GM20431 (cell line): ENCODE measurements around the gene LTF.
"Not testable (repeated sequence)": the region's sequence is repeated elsewhere in the genome, so short reads cannot be mapped to it uniquely, and the experiment has no call there.

ENCODE experiments used
- in situ Hi-C: fragments of 300-500 bp; cut with MseI, MboI; formaldehyde crosslinking; loops from one replicate; pipeline ENCODE4 v1.15.0; 2020; ENCODE audit warnings: low sequenced_read_pairs; ENCODE audit not compliant: unreplicated experiment

LTF gene

GRCh38 chr3:46449755-46450552, 14.8 kb downstream of the LTF start:
- in situ Hi-C loops, result no loop called here

GRCh38 chr3:46448721-46449120, 16.0 kb downstream of the LTF start:
- in situ Hi-C loops, result no loop called here

GRCh38 chr3:46447228-46447985, 17.3 kb downstream of the LTF start:
- in situ Hi-C loops, result no loop called here

GRCh38 chr3:46442576-46443530, 21.9 kb downstream of the LTF start:
- in situ Hi-C loops, result no loop called here

- in situ Hi-C loops, result no loop called here
These were observed 24.0 kb downstream of the LTF start for GRCh38 chr3:46440531-46441294.

GRCh38 chr3:46438831-46439230, 25.9 kb downstream of the LTF start:
- in situ Hi-C loops, result no loop called here

GRCh38 chr3:46435081-46435726, 29.5 kb downstream of the LTF start:
- in situ Hi-C loops, result no loop called here

- in situ Hi-C loops, result no loop called here
These were observed 30.9 kb downstream of the LTF start for GRCh38 chr3:46433841-46434240.

GRCh38 chr3:46433118-46433517, 31.6 kb downstream of the LTF start:
- in situ Hi-C loops, result not testable (repeated sequence)

GRCh38 chr3:46431905-46432304, 32.8 kb downstream of the LTF start:
- in situ Hi-C loops, result not testable (repeated sequence)

- in situ Hi-C loops, result not testable (repeated sequence)
These were observed 33.8 kb downstream of the LTF start for GRCh38 chr3:46430879-46431278.

GRCh38 chr3:46429671-46430070, 35.0 kb downstream of the LTF start:
- in situ Hi-C loops, result no loop called here

GRCh38 chr3:46429250-46429649, 35.5 kb downstream of the LTF start:
- in situ Hi-C loops, result no loop called here

- in situ Hi-C loops, result no loop called here
These were observed 36.5 kb downstream of the LTF start for GRCh38 chr3:46427916-46428833.

- in situ Hi-C loops, result not testable (repeated sequence)
These were observed 37.3 kb downstream of the LTF start for GRCh38 chr3:46427404-46427803.

- in situ Hi-C loops, result not testable (repeated sequence)
These were observed 38.2 kb downstream of the LTF start for GRCh38 chr3:46426476-46426875.

GRCh38 chr3:46423588-46423987, 41.1 kb downstream of the LTF start:
- in situ Hi-C loops, result no loop called here

- in situ Hi-C loops, result no loop called here
These were observed 42.1 kb downstream of the LTF start for GRCh38 chr3:46422617-46423016.
